HG03521 (cell line): ENCODE results near the gene OSBPL8.
"Not testable (repeated sequence)": the region's sequence is repeated elsewhere in the genome, so short reads cannot be mapped to it uniquely, and the experiment has no call there.

Source experiments
- ATAC-seq: cut with Tn5 transposase; IDR thresholded peaks from one replicate; pipeline ENCODE4 v1.9.1; 2021; ENCODE audit warnings: mild to moderate bottlenecking, moderate library complexity; ENCODE audit not compliant: unreplicated experiment

The OSBPL8 gene

GRCh38 chr12:76529226-76529918 lies 30.2 kb downstream of the OSBPL8 start:
- no peak for ATAC-seq

- ATAC-seq = no peak
These were observed 36.2 kb downstream of the OSBPL8 start for GRCh38 chr12:76523408-76523807.

GRCh38 chr12:76520348-76520747 lies 39.2 kb downstream of the OSBPL8 start:
- ATAC-seq = no peak

GRCh38 chr12:76519538-76519937 lies 40.0 kb downstream of the OSBPL8 start:
- ATAC-seq = no peak

- ATAC-seq = no peak
These were observed 40.9 kb downstream of the OSBPL8 start for GRCh38 chr12:76518699-76519098.

GRCh38 chr12:76515271-76515670 lies 44.3 kb downstream of the OSBPL8 start:
- no peak for ATAC-seq

- ATAC-seq = peak; percentile 68
These were observed 48.4 kb downstream of the OSBPL8 start for GRCh38 chr12:76511116-76511716.

- no peak for ATAC-seq
These were observed 51.2 kb downstream of the OSBPL8 start for GRCh38 chr12:76508128-76508980.

- ATAC-seq = no peak
These were observed 53.4 kb downstream of the OSBPL8 start for GRCh38 chr12:76506149-76506548.

- no peak for ATAC-seq
These were observed 54.5 kb downstream of the OSBPL8 start for GRCh38 chr12:76505050-76505449.

- no peak for ATAC-seq
These were observed 55.0 kb downstream of the OSBPL8 start for GRCh38 chr12:76504606-76505005.

GRCh38 chr12:76503957-76504356 lies 55.6 kb downstream of the OSBPL8 start:
- no peak for ATAC-seq

- ATAC-seq = no peak
These were observed 58.2 kb downstream of the OSBPL8 start for GRCh38 chr12:76501390-76501789.

GRCh38 chr12:76499136-76499535 lies 60.4 kb downstream of the OSBPL8 start:
- not testable (repeated sequence) for ATAC-seq

- ATAC-seq = no peak
These were observed 64.0 kb downstream of the OSBPL8 start for GRCh38 chr12:76495556-76495955.

- no peak for ATAC-seq
These were observed 68.3 kb downstream of the OSBPL8 start for GRCh38 chr12:76491292-76491691.

GRCh38 chr12:76490763-76491162 lies 68.8 kb downstream of the OSBPL8 start:
- ATAC-seq = no peak

- no peak for ATAC-seq
These were observed 69.8 kb downstream of the OSBPL8 start for GRCh38 chr12:76489737-76490136.

GRCh38 chr12:76486011-76486410 lies 73.6 kb downstream of the OSBPL8 start:
- no peak for ATAC-seq

GRCh38 chr12:76480796-76481195 lies 78.8 kb downstream of the OSBPL8 start:
- ATAC-seq = no peak

- no peak for ATAC-seq
These were observed 81.5 kb downstream of the OSBPL8 start for GRCh38 chr12:76478045-76478444.

GRCh38 chr12:76472862-76473261 lies 86.7 kb downstream of the OSBPL8 start:
- ATAC-seq = not testable (repeated sequence)
